Measurements from ENCODE around the gene MDP1. TPM values are rescaled to one million over a fixed set of nuclear protein-coding genes. Genes with fewer than 3 reads are reported as not detected.

MDP1 gene
- total and polyA plus RNA-seq, 10 of the 15 experiments (the other 5 are each of a cell fraction or from before 2014, with no cell fraction given), result 10.4 to 45.8 (median 23.5) TPM

DNA sequence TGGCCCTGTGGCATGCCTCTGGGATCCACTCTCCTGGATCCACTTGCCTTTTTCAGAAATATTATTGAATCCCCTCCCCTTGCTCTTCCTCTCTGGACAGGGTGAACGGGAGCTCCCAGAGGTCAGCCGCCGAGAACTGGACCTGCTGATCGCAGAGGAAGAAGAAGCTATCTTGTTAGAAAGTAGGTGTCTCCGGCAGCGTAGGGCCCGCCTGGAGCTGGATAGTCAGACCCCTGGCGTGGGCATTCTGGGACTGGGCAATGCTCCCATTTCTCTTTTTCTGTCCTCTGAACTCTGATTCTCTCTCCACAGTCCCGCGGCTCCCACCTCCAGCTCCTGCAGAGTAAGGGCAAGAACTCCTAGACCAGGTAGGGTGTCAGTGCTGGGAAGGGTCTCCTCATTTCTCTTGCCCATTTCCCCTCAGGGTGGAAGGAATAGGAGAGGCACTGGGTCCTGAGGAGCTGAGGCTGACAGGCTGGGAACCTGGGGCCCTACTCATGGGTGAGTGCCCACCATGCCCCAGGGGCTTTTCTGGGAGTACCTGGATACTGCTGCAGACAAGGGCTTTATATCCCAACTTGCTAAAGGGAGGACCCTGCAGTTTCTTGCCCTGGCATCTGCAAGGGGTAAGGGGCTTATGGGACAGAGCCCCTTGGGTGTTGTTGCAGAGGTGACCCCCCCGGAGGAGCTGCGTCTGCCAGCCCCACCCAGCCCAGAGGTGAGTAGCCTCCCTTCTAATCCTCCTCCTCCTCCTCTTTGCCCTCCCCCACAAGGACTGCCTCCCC is 38.6 kb downstream of the MDP1 start:
- no TSS peak for BruUV-seq (replicated peaks)
- peaks cover 12 to 33% of the 10 kb centered on the region in 2 experiments; a peak in 3 of 4 replicates for H3K36me3 ChIP-seq (ENCODE audit: control insufficient read depth in 2 of 2, insufficient read depth in 2 of 2, low read length in 1 of 2)
- H3K4me3 ChIP-seq, result no peak overlapping the region
- H3K9me3 ChIP-seq (replicated peaks; ENCODE audit: control insufficient read depth, insufficient read depth, low read length), result no peaks in the 10 kb centered on the region
- no peaks in the 10 kb centered on the region for H4K20me1 ChIP-seq (ENCODE audit: control insufficient read depth, insufficient read depth)
- H3K79me2 ChIP-seq (ENCODE audit: control insufficient read depth, insufficient read depth, low read length), result peaks cover 4% of the 10 kb centered on the region
- ChIA-PET SMC1A (ENCODE audit: uncharacterized antibody, unreplicated experiment) (interaction anchor here (1.0 kb wide), 1 partner anchor 16 kb away, joined by 3 read pairs; the partner anchor contains the start of gene IRF9), RAD21 (ENCODE audit: unreplicated experiment) (no interaction called here), CTCF (interaction anchor here (1.1 kb wide), 1 partner anchor 16 kb away, joined by 3 read pairs; the partner anchor contains the start of gene IRF9), POLR2A (interaction anchor here (1.1 to 1.3 kb wide), 2 partner anchors 17 to 67 kb away, joined by 3 to 4 read pairs; partner anchors contain the start of gene IRF9)
- WGBS (ENCODE audit: insufficient coverage, insufficient replicate concordance, low lambda C conversion rate, missing lambda C conversion rate), result 87% methylated on average over 12 of the region's 12 CpGs
- DNase-seq (ENCODE audit: low read depth, low spot score) (no peak), ATAC-seq (no peak), FAIRE-seq (no peak)
- no peaks in the 10 kb centered on the region for H3K4me1 ChIP-seq (ENCODE audit: control insufficient read depth, insufficient read depth, low read length)
- in situ Hi-C loops (cut with MboI), result no loop called here
- intact Hi-C loops (cut with micrococcal nuclease; ENCODE audit: unreplicated experiment), result no loop called here
- H3K27ac ChIP-seq (ENCODE audit: control insufficient read depth, insufficient read depth), result no peak overlapping the region
- no peak overlapping the region for H3K4me2 ChIP-seq (ENCODE audit: control insufficient read depth, insufficient read depth)
- no peak for TF ChIP-seq PAX8 (IDR thresholded peaks at IDR 0.05)
- TF ChIP-seq POLR2AphosphoS5 (IDR thresholded peaks at IDR 0.05; ENCODE audit: low read length), result peak; percentile 14; the same call in 1 of the 2 replicates
- no peaks in the 10 kb centered on the region for H3K27me3 ChIP-seq (replicated peaks in 1 of 2; ENCODE audit: control insufficient read depth in 2 of 2, insufficient read depth in 2 of 2, low read length in 1 of 2)
- H3K9ac ChIP-seq (ENCODE audit: control insufficient read depth, insufficient read depth, low read length), result no peak overlapping the region
- no peak overlapping the region for H2AFZ ChIP-seq (ENCODE audit: control insufficient read depth, low read depth, low read length)

DNA sequence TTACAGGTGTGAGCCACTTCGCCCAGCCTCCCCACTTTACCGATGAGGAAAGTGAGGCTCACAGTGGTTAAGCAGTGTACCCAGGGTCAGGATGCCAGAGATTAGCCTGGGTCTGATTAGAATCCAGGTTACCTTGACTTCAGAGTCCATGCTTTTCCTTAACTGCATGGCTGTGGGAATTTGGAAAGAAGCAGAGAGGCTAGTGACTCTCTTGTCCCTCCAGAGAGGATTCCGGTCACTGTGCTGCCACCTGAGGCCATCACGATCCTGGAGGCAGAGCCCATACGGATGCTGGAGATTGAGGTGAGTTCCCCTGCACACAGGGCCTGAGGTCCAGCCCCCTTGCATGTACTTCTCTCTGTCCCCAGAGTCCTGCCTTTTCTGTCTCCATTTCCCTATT is 39.3 kb downstream of the MDP1 start:
- WGBS (ENCODE audit: insufficient coverage, insufficient replicate concordance, low lambda C conversion rate, missing lambda C conversion rate), result 88% methylated on average over 5 of the region's 5 CpGs
- H3K4me2 ChIP-seq (ENCODE audit: control insufficient read depth, insufficient read depth), result no peak overlapping the region
- no peak overlapping the region for H2AFZ ChIP-seq (ENCODE audit: control insufficient read depth, low read depth, low read length)
- ATAC-seq, result no peak
- DNase-seq (ENCODE audit: low read depth, low spot score), result no peak
- H3K4me1 ChIP-seq (ENCODE audit: control insufficient read depth, insufficient read depth, low read length), result no peaks in the 10 kb centered on the region
- no peak overlapping the region for H3K27ac ChIP-seq (ENCODE audit: control insufficient read depth, insufficient read depth)
- intact Hi-C loops (cut with micrococcal nuclease; ENCODE audit: unreplicated experiment), result no loop called here
- ChIA-PET RAD21 (ENCODE audit: unreplicated experiment) (no interaction called here), SMC1A (ENCODE audit: uncharacterized antibody, unreplicated experiment) (interaction anchor here (1.0 kb wide), 1 partner anchor 15 kb away, joined by 3 read pairs; the partner anchor contains the start of gene IRF9), POLR2A (interaction anchor here (1.3 kb wide), 1 partner anchor 16 kb away, joined by 4 read pairs; the partner anchor contains the start of gene IRF9), CTCF (no interaction called here)
- peaks cover 11 to 27% of the 10 kb centered on the region in 2 experiments; a peak in 3 of 4 replicates for H3K36me3 ChIP-seq (ENCODE audit: control insufficient read depth in 2 of 2, insufficient read depth in 2 of 2, low read length in 1 of 2)
- peaks cover 6% of the 10 kb centered on the region for H3K79me2 ChIP-seq (ENCODE audit: control insufficient read depth, insufficient read depth, low read length)
- no peak for FAIRE-seq
- no peaks in the 10 kb centered on the region for H3K27me3 ChIP-seq (replicated peaks in 1 of 2; ENCODE audit: control insufficient read depth in 2 of 2, insufficient read depth in 2 of 2, low read length in 1 of 2)
- BruUV-seq (replicated peaks), result no TSS peak
- TF ChIP-seq, protein P1, sequence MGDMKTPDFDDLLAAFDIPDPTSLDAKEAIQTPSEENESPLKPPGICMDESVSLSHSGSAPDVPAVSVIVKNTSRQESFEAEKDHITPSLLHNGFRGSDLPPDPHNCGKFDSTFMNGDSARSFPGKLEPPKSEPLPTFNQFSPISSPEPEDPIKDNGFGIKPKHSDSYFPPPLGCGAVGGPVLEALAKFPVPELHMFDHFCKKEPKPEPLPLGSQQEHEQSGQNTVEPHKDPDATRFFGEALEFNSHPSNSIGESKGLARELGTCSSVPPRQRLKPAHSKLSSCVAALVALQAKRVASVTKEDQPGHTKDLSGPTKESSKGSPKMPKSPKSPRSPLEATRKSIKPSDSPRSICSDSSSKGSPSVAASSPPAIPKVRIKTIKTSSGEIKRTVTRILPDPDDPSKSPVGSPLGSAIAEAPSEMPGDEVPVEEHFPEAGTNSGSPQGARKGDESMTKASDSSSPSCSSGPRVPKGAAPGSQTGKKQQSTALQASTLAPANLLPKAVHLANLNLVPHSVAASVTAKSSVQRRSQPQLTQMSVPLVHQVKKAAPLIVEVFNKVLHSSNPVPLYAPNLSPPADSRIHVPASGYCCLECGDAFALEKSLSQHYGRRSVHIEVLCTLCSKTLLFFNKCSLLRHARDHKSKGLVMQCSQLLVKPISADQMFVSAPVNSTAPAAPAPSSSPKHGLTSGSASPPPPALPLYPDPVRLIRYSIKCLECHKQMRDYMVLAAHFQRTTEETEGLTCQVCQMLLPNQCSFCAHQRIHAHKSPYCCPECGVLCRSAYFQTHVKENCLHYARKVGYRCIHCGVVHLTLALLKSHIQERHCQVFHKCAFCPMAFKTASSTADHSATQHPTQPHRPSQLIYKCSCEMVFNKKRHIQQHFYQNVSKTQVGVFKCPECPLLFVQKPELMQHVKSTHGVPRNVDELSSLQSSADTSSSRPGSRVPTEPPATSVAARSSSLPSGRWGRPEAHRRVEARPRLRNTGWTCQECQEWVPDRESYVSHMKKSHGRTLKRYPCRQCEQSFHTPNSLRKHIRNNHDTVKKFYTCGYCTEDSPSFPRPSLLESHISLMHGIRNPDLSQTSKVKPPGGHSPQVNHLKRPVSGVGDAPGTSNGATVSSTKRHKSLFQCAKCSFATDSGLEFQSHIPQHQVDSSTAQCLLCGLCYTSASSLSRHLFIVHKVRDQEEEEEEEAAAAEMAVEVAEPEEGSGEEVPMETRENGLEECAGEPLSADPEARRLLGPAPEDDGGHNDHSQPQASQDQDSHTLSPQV (IDR thresholded peaks at IDR 0.05), result no peak
- no peak for TF ChIP-seq SP1 (IDR thresholded peaks at IDR 0.05; ENCODE audit: low read depth, low read length)
- no peak overlapping the region for H3K4me3 ChIP-seq
- no peak overlapping the region for H3K9ac ChIP-seq (ENCODE audit: control insufficient read depth, insufficient read depth, low read length)
- in situ Hi-C loops (cut with MboI), result no loop called here
- H4K20me1 ChIP-seq (ENCODE audit: control insufficient read depth, insufficient read depth), result no peaks in the 10 kb centered on the region
- no peaks in the 10 kb centered on the region for H3K9me3 ChIP-seq (replicated peaks; ENCODE audit: control insufficient read depth, insufficient read depth, low read length)

All from GM12878 (cell line).